IMR-90 (cell line): Measurements from ENCODE around the gene HERC4. TPM values are rescaled to one million over a fixed set of nuclear protein-coding genes. Genes with fewer than 3 reads are reported as not detected.

ENCODE experiments used
- ATAC-seq: fragments of 200-7000 bp; cut with Tn5 transposase; 2 replicates; pipeline ENCODE4 v1.9.1; 2020; ENCODE audit warnings: low read depth, mild to moderate bottlenecking, moderate library complexity
- BruUV-seq: library from RNA; stranded (reverse); fragments of 400-500 nt; replicated peaks from 2 replicates; lab custom pipeline; 2021; lab: Mats Ljungman, UMichigan
- CTCF ChIA-PET: fragments of 300-600 bp; formaldehyde crosslinking; extraction: SDS; loops from one replicate; lab custom pipeline; 2021; ENCODE audit warnings: antibody characterized with exemption; lab: Yijun Ruan, JAX
- POLR2A ChIA-PET: fragments of 300-600 bp; sonication (Branson Sonifier 250); formaldehyde crosslinking; loops from one replicate; lab custom pipeline; 2022; ENCODE audit warnings: antibody characterized with exemption; ENCODE audit not compliant: unreplicated experiment; lab: Charles Lee
- DNase-seq: peaks from one replicate; pipeline ENCODE4 v3.0.0; 2013
- H2AFZ ChIP-seq: replicated peaks from 2 replicates; pipeline ENCODE3; 2013; ENCODE audit warnings: low read length, mild to moderate bottlenecking; ENCODE audit not compliant: poor library complexity
- H2AK5ac ChIP-seq: 2 replicates; pipeline ENCODE4 v1.6.1; 2013; ENCODE audit warnings: low read depth, low read length, inconsistent platforms
- H2AK9ac ChIP-seq: replicated peaks from 2 replicates; pipeline ENCODE3; 2013; ENCODE audit warnings: mild to moderate bottlenecking, low read depth, low read length, moderate library complexity; ENCODE audit not compliant: poor library complexity
- H2BK120ac ChIP-seq: 2 replicates; pipeline ENCODE4 v1.6.1; 2013; ENCODE audit warnings: low read depth, low read length, inconsistent platforms
- H2BK15ac ChIP-seq: 3 replicates; pipeline ENCODE4 v1.6.1; 2013; ENCODE audit warnings: low read depth, low read length, inconsistent platforms
- H2BK20ac ChIP-seq: 2 replicates; pipeline ENCODE4 v1.6.1; 2013; ENCODE audit warnings: low read depth, mild to moderate bottlenecking, inconsistent platforms, low read length, moderate library complexity
- H2BK5ac ChIP-seq: 2 replicates; pipeline ENCODE4 v1.6.1; 2013; ENCODE audit warnings: mild to moderate bottlenecking, low read depth, low read length, inconsistent platforms; ENCODE audit not compliant: poor library complexity, severe bottlenecking
- H3K14ac ChIP-seq: replicated peaks from 2 replicates; pipeline ENCODE4 v1.6.1; 2013; ENCODE audit warnings: low read depth, low read length, inconsistent platforms
- H3K18ac ChIP-seq: 2 replicates; pipeline ENCODE4 v1.6.1; 2013; ENCODE audit warnings: low read depth, low read length, control low read depth
- H3K23ac ChIP-seq: 2 replicates; pipeline ENCODE4 v1.6.1; 2013; ENCODE audit warnings: low read depth, low read length, inconsistent platforms
- H3K27ac ChIP-seq: 2 replicates; pipeline ENCODE4 v1.5.1; 2013; ENCODE audit warnings: mild to moderate bottlenecking, control low read depth, low read length; ENCODE audit not compliant: insufficient read depth
- H3K27me3 ChIP-seq: 2 replicates; pipeline ENCODE4 v1.6.1; 2013; ENCODE audit warnings: low read length; ENCODE audit not compliant: control insufficient read depth, insufficient read depth
- H3K36me3 ChIP-seq: 2 replicates; pipeline ENCODE4 v1.6.1; 2013; ENCODE audit warnings: low read length, mixed read lengths; ENCODE audit not compliant: control insufficient read depth, insufficient read depth
- H3K4ac ChIP-seq: 2 replicates; pipeline ENCODE4 v1.6.1; 2013; ENCODE audit warnings: low read depth, low read length, inconsistent platforms
- H3K4me1 ChIP-seq: 2 replicates; pipeline ENCODE4 v1.6.1; 2013; ENCODE audit warnings: low read length, mixed read lengths; ENCODE audit not compliant: control insufficient read depth, insufficient read depth
- H3K4me2 ChIP-seq: 2 replicates; pipeline ENCODE4 v1.6.1; 2013; ENCODE audit warnings: low read depth, mild to moderate bottlenecking, control low read depth, low read length, moderate library complexity
- H3K4me3 ChIP-seq: 2 replicates; pipeline ENCODE4 v1.5.1; 2013; ENCODE audit warnings: low read depth, mild to moderate bottlenecking, control low read depth, low read length, moderate library complexity; ENCODE audit not compliant: insufficient read depth
- H3K56ac ChIP-seq: 2 replicates; pipeline ENCODE4 v1.6.1; 2013; ENCODE audit warnings: low read length, inconsistent platforms; ENCODE audit not compliant: insufficient read depth; ENCODE audit errors: extremely low read depth
- H3K79me1 ChIP-seq, 2 experiments: 2 replicates each; pipeline ENCODE4 v1.6.1; 2013; ENCODE audit warnings: low read length in 2 of 2, inconsistent platforms in 1 of 2, low read depth in 1 of 2
- H3K9ac ChIP-seq: 2 replicates; pipeline ENCODE4 v1.6.1; 2013; ENCODE audit warnings: low read depth, low read length, control low read depth
- H3K9me1 ChIP-seq: 2 replicates; pipeline ENCODE4 v1.6.1; 2013; ENCODE audit warnings: low read length, inconsistent platforms; ENCODE audit not compliant: insufficient read depth
- H3K9me3 ChIP-seq: 2 replicates; pipeline ENCODE4 v1.6.1; 2013; ENCODE audit warnings: low read length; ENCODE audit not compliant: control insufficient read depth, insufficient read depth
- H4K20me1 ChIP-seq: 2 replicates; pipeline ENCODE4 v1.6.1; 2013; ENCODE audit warnings: low read length, inconsistent platforms; ENCODE audit not compliant: insufficient read depth
- H4K5ac ChIP-seq: 2 replicates; pipeline ENCODE4 v1.6.1; 2013; ENCODE audit warnings: mild to moderate bottlenecking, low read depth, low read length, control low read depth
- H4K8ac ChIP-seq, 2 experiments: 2 replicates each; pipeline ENCODE4 v1.6.1; 2013; ENCODE audit warnings: low read depth in 2 of 2, low read length in 2 of 2, control low read depth in 1 of 2, inconsistent platforms in 1 of 2
- H4K91ac ChIP-seq: 2 replicates; pipeline ENCODE4 v1.6.1; 2013; ENCODE audit warnings: low read depth, low read length, inconsistent platforms; ENCODE audit not compliant: insufficient read depth
- BHLHE40 ChIP-seq: fragments of 150-350 bp; IDR thresholded peaks from 2 replicates; pipeline ENCODE4 v1.6.1; 2016; ENCODE audit warnings: mild to moderate bottlenecking, low read depth, low read length
- WGBS, 2 experiments: methylation state at CpG; one replicate each; pipeline versions ENCODE4 v1.1.5 to v1.1.7; 2013; ENCODE audit warnings: missing lambda C conversion rate in 2 of 2; ENCODE audit not compliant: insufficient read length in 1 of 2; ENCODE audit errors: extremely low coverage in 2 of 2; 5-methylcytosine and 5-hydroxymethylcytosine counted together
- dilution Hi-C: fragments of 300-500 bp; cut with HindIII; formaldehyde crosslinking; loops from one replicate; pipeline ENCODE4 v1.14.3; 2018; ENCODE audit warnings: low sequenced_read_pairs; ENCODE audit not compliant: unreplicated experiment
- in situ Hi-C: fragments of 300-500 bp; cut with MboI; formaldehyde crosslinking; loops from 3 replicates; pipeline ENCODE4 v1.14.3; 2019; ENCODE audit warnings: low sequenced_read_pairs, inconsistent platforms, mixed read lengths
- intact Hi-C: fragments of 100-400 bp; cut with micrococcal nuclease; formaldehyde crosslinking; loops from 2 replicates; pipeline ENCODE4 v1.10.0; 2022
- polyA plus RNA-seq, 3 experiments: library from polyadenylated mRNA; depleted of rRNA; stranded (reverse); fragments of >200 nt; gene quantifications; 2 replicates each; pipeline ENCODE4 v1.2.3, GENCODE V29; 2012; ENCODE audit warnings: low replicate concordance in 1 of 3
- total RNA-seq: library from RNA; depleted of rRNA; stranded (reverse); fragments of >200 nt; gene quantifications from 2 replicates; pipeline ENCODE4 v1.2.3, GENCODE V29; 2012
- TF ChIP-seq, protein P1 (sequence below): fragments of 150-350 bp; IDR thresholded peaks from 2 replicates; pipeline ENCODE4 v1.6.1; 2017; ENCODE audit warnings: mild to moderate bottlenecking, antibody characterized with exemption, low read length, low read depth

Gene HERC4
- total and polyA plus RNA-seq, 2 of the 4 experiments (the other 2 are of a cell fraction) = 66.6 to 92.8 TPM

DNA sequence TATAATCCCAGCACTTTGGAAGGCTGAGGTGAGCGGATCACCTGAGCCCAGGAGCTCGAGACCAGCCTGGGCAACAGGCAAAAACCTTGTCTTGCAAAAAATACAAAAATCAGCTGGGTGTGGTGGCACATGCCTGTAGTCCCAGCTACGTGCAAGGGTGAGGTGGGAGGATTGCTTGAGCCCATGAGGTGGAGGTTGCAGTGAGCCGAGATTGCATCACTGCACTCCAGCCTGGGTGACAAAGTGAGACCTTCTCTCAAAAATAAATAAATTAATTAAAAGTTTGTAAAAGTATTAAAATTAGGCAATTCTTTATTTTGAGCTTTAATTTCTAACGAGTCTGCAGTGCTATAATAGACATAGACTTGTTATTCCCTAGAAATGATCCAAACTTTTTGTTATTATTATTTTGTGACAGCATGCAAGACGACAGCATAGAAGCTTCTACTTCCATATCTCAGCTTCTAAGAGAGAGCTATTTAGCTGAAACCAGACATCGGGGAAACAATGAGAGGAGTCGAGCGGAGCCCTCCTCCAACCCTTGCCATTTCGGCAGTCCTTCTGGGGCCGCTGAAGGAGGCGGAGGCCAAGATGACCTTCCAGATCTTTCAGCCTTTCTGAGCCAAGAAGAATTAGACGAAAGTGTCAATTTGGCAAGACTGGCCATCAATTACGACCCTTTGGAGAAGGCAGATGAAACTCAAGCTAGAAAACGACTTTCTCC lies 46.1 kb upstream of the HERC4 start:
- Histone ChIP-seq H3K27me3 (no peaks in the 10 kb centered on the region), H2BK15ac (no peak overlapping the region), H3K9me1 (peaks cover 5% of the 10 kb centered on the region), H3K36me3 (no peaks in the 10 kb centered on the region), H4K91ac (no peak overlapping the region), H3K27ac (no peak overlapping the region), H4K8ac (no peak overlapping the region), H3K4me3 (no peak overlapping the region), H3K79me1 (no peaks in the 10 kb centered on the region), H4K20me1 (no peaks in the 10 kb centered on the region), H3K14ac (no peak overlapping the region; the same call in 1 of the 2 replicates), H3K23ac (no peak overlapping the region), H3K9me3 (no peaks in the 10 kb centered on the region), H3K4ac (no peak overlapping the region), H2BK120ac (no peak overlapping the region), H3K9ac (no peak overlapping the region), H3K18ac (no peak overlapping the region), H2BK20ac (no peak overlapping the region), H2AK5ac (no peak overlapping the region), H2AK9ac (no peak overlapping the region), H3K4me2 (no peak overlapping the region), H2BK5ac (no peak overlapping the region), H2AFZ (no peak overlapping the region), H3K4me1 (no peaks in the 10 kb centered on the region), H3K56ac (no peak overlapping the region), H4K5ac (no peak overlapping the region)
- WGBS, 2 experiments = 91% methylated on average over 9 of the region's 15 CpGs; no CpG with 5 or more reads in 1 of the 2 experiments
- dilution Hi-C loops (no loop called here), in situ Hi-C loops (no loop called here), intact Hi-C loops (no loop called here)
- TF ChIP-seq, protein P1, sequence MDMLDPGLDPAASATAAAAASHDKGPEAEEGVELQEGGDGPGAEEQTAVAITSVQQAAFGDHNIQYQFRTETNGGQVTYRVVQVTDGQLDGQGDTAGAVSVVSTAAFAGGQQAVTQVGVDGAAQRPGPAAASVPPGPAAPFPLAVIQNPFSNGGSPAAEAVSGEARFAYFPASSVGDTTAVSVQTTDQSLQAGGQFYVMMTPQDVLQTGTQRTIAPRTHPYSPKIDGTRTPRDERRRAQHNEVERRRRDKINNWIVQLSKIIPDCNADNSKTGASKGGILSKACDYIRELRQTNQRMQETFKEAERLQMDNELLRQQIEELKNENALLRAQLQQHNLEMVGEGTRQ = no peak
- TF ChIP-seq BHLHE40 = no peak
- ChIA-PET CTCF (interaction anchor here (0.6 to 1.0 kb wide), 2 partner anchors 34 to 239 kb away, joined by 3 read pairs; no protein-coding TSS in a partner anchor), POLR2A (interaction anchor here (0.6 to 1.3 kb wide), 2 partner anchors 14 to 271 kb away, joined by 3 read pairs; no protein-coding TSS in a partner anchor)
- no peak for DNase-seq
- BruUV-seq = no TSS peak
- no peak for ATAC-seq
